GM12873 (cell line): Measurements from ENCODE around the gene PRCP.

Experiments used
- CTCF ChIP-seq: IDR thresholded peaks from 2 replicates; pipeline ENCODE4 v1.5.1; 2012; ENCODE audit warnings: low read depth, mild to moderate bottlenecking, moderate library complexity, low read length, control low read depth; ENCODE audit not compliant: insufficient read depth; ENCODE audit errors: missing control alignments

PRCP gene

DNA sequence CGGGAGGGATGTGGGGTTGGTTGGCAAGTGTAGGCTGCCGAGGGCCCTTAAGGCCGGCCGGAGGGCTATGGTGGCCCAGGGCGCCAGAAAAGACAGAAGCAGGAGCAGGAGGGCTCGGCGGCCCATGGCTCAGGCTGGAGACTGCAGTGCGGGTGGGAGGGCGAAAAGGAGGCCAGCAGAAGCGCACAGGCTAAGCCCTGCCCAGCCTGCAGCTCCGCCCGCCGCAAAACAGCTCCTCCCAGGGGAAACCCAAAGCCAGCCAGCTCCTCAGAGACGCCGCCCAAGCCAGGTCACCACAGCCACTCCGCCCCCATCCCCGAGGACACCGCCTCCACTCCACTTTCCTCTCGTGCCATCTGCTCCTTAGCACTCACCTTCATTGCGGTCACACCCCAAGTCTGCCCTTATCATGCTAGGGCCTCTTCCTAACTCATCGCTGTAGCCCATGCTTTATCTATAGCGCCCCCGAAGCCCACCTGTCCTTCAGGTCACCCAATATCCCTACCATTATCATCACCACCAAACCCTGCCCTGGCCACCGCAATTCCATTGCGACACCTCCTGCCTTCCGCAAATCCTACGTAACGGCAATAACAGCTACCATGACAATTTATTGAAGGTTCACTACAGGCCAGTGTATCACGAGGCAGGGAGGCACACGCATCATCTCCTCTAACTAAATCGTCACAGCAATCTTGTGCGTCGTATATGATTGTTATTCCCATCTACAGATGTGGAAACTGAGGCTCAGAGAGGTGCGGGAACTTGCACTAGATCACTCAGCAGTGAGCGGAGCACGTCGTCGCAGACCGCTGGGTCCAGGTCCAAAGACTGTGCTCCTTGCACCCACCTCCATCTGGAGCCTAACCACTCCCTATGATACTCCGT, at the start of gene PRCP:
Gene PRCP, minus strand, starts transcription at position 154 of the 888 bp plus-strand sequence. Its CDS starts 28 bp downstream, at position 126.
- no peak for TF ChIP-seq CTCF

GRCh38 chr11:82949352-82949751, 49.1 kb upstream of the PRCP start:
- no peak for TF ChIP-seq CTCF

DNA sequence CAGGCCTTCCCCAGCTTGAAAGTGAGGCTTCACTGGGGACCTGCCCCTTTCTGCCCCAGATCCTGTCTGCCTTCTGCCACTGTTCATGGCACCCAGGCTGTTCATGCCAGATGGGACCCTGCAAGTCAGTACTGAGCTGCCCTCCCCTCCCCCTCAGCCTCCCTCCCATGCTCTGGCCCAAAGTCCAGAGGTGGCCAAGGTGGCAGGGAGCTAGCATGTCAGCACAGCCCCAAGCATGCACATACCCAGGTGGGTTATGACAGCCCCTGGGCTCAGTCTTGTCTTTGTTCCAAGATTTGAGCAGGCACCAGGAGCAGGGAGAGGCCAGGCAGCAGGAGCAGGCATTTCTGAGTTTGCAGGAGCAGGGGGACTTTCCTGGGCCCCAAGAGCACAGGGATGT, 45.5 kb upstream of the PRCP start:
- no peak for TF ChIP-seq CTCF

GRCh38 chr11:82944198-82944597, 44.0 kb upstream of the PRCP start:
- no peak for TF ChIP-seq CTCF

DNA sequence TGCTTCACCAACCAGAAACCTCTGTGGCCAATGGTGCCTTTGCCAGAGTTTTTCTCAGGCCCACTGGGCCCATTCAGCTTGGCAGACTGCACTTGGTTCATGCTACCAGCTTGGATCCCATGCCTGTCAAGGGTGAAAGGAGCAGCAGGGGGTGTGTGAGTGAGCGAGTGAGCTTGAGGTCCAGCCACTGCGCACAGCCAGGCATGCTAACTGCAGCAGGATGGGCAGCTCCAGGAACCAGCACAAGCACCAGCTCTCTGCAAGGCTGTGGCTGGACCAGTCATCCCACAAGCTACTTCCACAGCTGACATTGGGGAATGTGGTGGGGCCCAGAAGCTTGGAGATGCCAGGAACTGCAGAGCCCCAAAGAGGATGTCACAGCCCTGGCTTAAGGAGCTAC, 42.1 kb upstream of the PRCP start:
- no peak for TF ChIP-seq CTCF

- TF ChIP-seq CTCF = no peak
Measured at GRCh38 chr11:82939456-82939855, 39.2 kb upstream of the PRCP start.

DNA sequence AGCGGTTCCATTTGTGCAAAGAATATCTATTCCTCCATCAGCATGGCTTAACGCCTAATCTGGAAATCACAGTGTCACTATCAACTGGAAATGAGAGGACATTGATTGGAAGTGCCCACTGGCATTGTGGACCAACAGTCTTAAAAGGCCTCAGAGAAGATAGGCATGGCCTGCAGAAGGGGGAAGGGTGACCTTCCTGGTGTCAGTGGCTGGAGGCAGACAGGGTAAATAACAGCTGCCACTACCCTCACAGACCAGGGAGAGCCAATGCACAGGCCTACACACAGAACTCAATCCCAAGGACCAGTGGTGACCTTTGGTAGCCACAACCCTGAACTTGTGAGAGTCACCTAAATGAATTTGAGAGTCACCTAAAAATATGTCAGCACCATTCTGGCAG, 37.3 kb upstream of the PRCP start:
- no peak for TF ChIP-seq CTCF
